IPS DF 4.7 (cell line): ENCODE results near the gene HOXB1.
"Not testable (repeated sequence)": the region's sequence is repeated elsewhere in the genome, so short reads cannot be mapped to it uniquely, and the experiment has no call there.

Experiments used
- DNase-seq: peaks from one replicate; pipeline ENCODE4 v3.0.0-alpha.2; 2013; ENCODE audit warnings: low spot score; ENCODE audit errors: extremely low read depth

Gene HOXB1

DNA sequence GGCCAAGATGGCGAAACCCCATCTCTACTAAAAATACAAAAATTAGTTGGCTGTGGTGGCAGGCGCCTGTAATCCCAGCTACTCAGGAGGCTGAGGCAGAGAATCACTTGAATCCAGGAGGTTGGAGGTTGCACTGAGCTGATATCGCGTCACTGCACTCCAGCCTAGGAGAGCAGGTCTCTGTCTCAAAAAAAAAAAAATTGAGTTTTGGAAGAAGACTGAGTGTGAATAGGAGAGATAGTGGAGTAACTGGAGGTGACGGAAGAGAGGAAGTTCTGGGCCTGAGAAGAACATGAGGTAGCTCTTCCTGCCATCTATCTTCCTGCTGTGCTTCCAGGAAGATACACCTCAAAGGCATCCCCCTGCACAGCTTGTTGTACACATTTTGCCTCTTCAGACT, 11.4 kb downstream of the HOXB1 start:
- DNase-seq = no peak

DNA sequence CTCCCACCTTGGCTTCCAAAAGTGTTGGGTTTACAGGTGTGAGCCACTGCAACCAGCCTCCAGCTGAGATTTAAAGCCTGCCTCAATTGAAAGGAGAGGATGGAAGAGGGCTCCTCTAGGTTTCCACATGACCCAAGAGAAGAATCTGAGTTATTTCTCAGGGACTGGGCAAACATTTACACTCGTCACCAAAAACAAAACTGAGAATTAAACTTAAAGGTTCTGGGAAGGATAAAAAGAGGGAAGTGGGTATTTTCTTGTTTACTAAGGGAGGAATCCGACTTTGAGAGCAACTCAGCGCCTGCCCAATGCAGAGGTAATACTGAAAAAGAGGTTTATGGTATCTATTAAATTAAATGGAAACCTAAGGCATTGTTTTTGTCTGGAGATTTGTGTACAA, 13.3 kb downstream of the HOXB1 start:
- no peak for DNase-seq

DNA sequence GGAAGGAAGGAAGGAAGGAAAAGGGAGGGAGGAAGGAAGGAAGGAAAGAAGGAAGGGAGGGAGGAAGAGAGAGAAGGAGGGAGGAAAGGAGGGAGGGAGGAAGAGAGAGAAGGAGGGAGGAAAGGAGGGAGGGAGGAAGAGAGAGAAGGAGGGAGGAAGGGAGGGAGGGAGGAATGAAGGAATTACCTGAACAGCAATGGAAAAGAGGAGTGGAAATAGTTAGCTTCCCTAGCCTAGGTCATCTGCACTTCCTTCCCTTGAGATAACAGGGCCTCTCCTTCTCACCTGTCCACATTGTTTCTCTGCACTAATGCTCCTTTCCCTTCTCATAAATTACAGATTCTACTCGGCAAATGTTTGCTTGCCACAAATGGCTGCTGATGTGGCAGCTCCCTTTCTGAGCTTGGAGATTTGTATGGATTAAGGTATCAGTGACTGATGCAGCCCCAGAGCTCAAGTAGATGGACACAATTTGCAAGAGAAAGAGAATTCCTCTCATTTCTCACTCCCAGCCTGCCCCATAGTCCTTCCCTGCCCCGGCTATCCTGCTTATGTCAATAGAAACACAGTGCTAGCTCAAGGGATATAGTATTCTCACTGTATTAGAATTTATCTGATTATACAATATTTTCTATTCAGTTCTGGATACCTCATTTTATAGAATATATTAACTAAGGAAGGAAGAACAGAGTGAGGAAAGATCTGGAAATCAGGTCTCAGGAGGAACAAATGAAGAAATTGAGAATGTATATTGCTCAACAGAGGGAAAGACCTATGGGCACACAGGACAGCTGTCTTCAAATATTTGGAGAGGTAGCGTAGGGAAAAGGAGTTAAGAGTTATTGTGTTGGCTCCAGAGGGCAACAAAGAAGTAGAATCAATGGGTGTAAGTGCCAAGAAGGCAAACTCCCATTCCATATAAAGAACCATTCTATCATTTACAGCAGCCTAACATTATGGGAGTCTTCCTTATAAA, 14.6 kb downstream of the HOXB1 start:
- no peak for DNase-seq

DNA sequence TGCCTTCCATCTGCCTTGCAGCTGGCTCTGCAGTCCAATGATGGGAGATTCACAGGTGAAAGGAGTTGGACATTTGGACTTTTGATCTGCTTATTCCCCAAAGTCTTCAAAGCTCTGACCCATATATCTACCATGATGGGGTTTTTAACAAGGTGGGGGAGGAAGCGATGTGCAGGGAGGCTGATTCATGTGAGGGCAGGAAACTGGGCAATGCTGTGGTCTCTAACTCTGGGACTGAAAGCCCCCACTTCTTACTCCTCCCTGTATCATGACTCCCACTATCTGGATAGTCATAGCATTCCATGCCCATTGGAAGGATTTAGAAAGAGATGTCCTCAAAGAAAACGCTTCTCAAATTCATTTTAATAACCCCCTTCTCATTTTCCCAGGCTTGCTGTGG, 16.3 kb downstream of the HOXB1 start:
- no peak for DNase-seq

DNA sequence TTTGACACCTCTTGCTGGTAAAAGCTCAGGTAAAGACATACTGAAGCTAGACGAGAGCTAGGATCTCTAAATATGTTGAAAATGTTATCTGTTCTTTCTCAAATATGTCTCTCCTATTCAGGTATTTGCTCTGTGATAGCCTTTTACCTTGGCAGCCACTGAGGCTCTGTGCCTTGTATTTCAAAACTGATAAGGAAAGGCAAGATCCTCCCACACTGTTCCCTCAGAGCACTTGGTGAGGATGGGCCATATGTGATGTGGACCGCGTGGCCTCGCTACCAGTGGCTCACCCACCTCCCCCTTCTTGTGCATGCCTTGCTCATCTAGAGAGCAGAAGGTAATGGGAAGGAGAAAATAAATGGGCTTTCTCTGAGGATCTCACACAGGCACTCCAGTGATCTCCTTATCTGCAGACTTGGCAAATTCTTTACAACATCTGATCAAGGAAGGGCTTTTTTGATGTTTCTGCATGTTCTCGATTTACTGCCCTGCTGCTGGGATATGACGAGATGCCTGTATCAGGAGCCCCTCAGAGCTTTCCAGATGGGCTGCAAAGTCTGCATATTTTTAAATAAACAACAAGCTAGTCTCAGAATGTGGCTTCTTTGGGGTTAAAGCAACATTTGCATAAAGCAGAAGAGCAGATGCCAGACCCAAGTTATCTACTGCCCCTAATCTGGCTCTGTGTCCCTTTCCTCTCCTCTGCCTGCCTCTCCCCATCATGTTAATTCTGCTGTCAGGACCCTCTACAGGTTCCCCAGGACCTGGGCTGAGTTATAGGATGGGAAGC, 16.9 kb downstream of the HOXB1 start:
- DNase-seq = no peak

DNA sequence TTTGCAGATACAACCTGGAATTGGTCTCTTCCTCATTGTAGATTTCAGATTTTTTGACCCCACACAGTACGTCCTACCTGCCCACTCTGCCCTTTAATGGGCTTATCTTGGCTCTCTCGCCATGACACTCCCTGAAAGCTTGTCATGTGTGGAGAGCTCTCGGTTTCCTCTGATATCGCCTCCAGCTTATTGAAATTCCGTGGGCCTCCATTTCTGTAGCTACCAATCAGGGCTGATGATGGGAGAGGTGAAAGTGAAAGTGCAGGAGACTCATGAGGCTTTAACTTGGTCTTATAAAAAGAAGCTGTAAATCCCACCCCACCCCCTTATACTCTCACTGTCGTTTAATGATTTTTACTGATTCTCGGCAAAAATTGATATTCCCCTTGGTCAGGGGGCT, 17.7 kb downstream of the HOXB1 start:
- no peak for DNase-seq

DNA sequence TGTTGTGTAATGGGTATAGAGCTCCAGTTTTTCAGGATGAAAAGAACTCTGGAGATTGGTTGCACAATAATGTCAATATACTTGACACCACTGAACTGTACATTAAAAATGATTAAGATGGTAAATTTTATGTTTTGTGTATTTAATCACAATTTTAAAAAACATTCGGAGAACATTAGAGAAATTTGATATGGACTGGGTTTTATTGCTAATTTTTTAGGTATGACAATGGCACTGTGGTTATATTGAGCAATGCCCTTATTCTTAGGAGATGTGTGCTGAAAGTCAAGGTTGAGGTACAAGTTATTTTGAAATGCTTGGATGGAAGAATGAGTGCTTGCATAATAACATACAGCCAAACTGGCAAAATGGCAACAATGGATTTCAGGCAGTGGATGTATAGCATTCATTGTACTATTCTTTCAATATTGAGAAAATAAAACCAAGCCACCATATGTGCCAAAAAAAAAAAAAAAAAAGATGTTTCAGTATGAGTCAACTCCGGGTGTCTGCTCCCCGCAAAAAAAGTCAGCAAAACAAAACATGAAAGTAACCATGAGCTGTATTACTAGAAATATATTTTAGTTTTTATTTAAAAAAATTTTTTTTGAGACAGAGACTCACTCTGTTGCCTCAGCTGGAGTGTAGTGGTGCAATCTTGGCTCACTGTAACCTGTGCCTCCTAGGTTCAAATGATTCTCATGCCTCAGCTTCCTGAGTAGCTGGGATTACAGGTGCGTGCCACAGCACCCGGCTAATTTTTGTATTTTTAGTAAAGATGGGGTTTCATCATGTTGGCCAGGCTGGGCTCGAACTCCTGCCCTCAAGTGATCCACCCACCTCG, 19.8 kb downstream of the HOXB1 start:
- DNase-seq = no peak

DNA sequence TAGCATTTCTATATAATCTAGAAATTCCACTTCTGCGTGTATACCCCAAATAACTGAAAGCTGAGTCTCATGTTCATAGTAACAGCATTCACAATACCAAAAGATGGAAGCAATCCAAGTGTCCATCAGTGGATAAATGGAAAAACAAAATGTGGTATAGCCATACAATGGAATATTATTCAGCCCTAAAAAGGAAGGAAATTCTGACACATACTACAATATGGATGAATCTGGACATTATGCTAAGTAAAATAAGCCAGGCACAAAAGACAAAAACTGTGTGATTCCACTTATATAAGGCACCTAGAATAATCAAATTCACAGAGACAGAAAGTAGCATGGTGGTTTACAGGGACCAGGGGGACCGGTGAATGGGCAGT, 20.4 kb downstream of the HOXB1 start:
- no peak for DNase-seq

DNA sequence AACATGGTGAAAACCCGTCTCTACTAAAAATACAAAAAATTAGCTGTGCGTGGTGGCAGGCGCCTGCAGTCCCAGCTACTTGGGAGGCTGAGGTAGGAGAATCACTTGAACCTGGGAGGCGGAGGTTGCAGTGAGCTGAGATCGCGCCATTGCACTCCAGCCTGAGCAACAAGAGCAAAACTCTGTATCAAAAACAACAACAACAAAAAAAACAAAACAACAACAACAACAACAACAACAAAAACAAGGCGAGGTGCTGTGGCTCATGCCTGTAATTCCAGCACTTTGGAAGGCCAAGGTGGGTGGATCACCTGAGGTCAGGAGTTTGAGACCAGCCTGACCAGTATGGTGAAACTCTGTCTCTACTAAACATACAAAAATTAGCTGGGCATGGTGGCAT, 21.1 kb downstream of the HOXB1 start:
- DNase-seq = not testable (repeated sequence)

DNA sequence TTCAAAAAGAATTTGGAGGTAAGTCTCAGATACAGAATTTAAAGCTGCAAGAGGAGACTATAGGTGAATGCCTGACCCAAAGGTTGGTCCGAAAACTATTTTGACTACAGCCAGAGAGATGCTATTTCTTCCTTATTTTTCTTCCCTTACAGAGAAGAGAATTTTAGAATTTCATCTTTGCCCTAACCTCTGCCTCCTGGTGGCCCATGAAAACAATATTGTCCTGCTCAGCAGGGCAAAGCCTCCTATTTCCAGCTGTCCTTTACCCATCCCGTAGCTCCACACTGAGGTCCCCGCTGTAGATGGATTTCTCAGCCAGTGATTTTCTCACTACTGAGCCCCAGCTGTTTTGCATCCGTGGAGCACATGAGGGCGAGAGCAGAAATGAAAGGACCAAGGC, 24.6 kb downstream of the HOXB1 start:
- no peak for DNase-seq

DNA sequence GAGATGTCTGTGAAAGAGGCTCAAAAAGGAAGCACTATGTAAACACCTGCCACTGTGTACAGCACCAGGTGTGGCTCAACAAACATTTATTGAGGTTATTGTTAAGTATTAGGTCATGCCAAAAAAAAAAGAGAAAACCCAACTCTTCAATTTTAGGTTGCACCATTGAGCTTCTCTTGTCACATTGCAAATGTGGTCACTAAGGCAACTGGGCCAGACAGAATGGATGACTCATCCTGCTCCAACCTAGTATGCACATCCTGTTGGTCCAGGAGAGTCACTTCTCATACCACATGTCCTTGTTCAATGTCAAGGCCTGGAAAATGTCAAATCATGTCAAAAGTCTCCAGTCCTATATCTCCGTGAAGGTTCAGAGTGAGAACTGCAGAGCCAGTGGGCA, 25.0 kb downstream of the HOXB1 start:
- no peak for DNase-seq

DNA sequence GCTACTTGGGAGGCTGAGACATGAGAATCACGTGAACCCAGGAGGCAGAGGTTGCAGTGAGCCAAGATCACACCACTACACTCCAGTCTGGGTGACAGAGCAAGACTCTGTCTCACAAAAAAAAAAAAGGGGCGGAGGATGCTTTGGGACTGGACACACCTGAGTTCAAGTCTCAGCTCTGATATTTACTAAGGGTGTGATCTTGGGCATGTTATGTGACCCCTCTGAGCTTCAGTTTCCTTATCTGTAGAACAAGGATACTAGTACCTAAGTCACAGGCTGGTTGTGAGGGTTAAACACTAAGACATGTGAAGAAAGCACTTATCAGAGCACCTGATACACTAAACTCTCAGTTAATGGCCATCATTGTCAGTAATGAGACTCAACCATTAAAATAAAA, 25.9 kb downstream of the HOXB1 start:
- no peak for DNase-seq

DNA sequence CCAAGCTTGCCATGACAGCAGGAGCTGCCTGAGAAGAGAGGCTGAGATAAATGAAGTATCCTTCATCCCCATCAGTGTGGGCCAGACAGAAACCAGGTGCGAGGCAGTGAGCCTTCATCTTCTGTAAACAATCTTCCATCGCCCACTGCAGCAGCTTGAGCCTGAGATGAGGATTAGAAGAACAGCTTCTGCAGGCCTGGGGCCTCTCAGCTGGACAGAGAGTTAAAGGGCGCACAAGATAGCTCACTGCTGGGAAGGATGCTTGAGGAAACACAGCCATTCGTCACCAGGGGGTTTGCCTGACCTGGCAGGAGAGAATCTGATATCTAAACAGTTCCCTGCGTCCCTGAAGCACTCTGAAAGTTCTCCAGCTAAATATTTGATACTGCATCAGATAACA, 27.1 kb downstream of the HOXB1 start:
- DNase-seq = no peak

DNA sequence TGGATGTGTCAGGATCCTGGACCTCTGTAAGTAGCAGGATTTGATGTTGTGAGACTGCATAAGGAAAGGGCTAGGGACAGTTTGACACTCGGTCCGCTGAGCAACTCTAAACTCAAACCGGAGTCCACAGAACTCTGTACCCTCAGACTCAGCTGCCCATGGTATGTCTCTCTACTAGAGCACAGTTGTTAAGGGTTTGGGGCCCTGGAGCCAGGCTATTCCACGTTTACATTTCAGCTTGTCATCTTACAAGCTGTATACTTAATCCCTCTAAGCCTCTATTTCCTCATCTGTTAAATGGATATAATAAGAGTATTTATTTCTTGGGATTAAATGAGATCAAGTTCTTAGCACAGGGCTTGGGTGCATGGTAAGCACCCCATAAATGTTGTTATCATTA, 27.9 kb downstream of the HOXB1 start:
- no peak for DNase-seq

DNA sequence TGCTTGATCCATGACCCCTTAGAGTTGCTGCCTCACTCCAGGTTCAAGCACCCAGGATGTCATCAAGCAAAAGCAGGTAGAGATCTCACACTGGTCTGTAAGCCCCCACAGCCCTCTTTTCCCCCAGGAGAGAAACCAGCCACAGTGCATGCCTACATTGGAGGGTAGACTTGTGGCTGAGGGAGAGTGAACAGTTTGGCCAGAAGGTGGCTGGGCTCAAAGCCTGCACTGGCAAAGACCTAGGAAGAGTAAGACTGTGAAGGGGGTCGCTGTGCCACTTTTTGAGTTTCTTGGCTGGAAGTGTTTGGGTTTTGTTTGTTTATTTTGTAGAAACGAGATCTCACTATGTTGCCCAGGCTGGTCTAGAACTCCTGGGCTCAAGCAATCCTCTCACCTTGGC, 28.5 kb downstream of the HOXB1 start:
- no peak for DNase-seq

DNA sequence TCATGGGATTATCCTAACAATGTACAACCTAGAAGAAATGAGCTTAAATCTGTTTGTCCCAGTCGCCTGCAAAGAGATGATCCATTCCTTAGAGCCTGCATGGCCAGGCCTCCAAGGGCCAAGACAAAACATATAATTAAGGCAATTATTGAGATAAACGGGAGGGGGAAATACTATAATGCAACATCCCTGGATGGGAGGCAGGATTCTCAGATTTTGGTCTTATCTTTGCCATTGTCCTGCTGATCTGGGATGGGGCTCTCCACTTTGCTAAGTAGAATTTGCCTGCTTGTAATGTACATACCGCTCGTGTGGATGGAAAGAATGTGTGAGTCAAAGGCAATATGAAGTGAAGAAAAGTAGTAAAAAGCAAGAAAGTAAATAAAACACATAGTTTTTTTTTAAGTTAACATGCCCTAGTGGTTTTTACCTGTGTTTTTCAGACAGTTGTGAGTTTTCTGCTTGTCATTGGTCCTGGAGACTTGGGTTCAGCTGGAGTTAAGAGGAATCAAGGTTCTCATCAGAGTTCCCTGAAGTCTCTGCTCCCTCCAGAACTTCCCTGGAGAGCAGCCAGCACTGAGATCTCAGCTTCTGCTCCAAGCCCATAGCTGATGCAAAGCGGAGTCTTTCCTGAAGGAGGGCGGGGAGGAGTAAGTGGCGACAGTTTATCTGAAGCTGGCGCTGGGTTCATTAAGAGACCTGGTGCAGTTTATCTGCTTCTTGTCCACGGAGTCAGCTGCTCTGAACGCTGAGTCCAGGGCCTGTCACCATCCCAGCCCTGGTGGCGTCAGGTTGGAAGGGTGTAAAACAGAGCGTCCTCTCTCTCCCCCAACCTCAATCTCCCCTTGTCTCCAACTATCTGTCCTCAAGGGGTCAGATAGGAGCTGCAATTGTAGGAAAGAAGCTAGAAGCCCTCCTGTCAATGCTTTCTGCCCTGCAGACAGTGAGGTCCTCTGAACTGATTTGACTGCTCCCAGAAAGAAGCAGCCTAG, 30.1 kb downstream of the HOXB1 start:
- DNase-seq = no peak

DNA sequence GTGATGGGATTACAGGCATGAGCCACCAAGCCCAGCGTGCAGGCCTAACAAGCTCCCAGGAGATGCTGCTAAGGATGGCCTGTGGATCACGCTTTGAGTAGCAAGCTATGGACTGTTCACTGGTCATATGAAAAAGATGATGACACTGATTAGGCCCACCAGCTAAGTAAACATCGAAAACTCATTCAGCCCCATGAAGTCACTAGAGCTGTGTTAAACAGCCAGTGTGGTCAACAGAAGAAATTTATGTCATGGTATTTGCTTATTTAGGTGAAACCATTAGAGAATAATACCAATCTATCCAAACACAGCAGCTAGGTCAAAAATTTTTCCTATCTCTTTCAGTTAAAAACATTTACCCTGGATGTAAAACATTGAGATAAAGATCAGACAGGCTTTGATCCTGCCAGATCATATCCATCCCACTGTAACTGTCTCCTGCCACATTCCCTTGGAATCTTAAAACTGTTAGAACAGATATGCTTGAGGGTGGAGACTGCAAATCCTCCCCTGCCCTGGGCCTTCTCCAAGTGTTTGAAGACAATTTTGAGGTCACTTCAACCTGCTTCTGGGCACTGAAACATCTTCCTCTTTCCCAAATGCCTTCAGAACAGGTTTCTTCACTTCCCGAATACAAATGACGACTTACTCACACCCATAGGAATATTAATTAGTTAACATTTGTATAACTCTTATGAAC, 30.9 kb downstream of the HOXB1 start:
- no peak for DNase-seq

DNA sequence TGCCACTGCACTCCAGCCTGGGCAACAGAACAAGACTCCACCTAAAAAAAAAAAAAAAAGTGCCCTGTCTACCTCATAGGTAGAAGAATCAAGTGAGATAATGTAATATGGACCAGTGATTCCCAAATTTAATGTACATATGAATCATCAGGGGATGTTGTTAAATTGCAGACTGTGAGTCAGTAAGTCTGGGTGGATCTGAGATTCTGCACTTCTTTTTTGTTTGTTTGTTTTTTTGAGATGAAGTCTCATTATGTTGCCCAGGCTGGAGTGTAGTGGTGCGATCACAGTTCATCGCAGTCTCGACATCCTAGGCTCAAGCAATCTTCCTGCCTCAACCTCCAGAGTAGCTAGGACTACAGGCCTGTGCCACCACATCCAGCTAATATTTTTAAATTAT, 31.6 kb downstream of the HOXB1 start:
- DNase-seq = no peak

DNA sequence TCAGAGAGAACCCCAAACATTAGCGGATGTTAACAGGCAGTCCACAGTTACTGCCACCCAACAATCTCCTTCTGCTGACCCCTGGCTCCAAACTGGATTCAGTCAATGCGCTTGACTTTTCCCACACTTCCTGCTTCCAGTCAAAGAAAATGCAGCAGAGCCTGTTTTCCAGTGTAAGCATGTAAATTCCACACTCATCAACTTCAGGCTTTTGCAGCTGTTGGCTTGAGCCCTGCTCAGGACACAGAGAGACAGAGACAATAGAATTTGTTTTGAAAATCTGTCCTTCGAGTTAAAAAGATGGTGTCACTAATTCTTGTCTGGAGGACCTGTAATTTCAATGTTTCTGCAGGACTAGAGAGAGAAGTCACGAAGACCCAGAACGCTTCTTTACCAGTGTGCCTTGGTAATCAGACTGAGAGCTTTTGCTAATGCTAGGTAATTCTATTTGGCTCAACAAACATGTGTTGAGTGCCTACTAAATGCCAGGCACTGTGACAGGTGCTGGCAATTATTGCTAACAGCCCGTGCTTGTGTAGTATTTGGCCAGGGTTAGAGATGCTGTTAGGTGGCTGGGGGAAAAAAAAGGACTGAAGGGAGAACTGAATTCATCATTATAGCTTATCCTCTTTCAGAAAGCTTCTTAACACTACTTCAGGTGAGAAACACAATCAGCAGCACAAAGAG, 32.5 kb downstream of the HOXB1 start:
- no peak for DNase-seq
